H7 (cell line): Measurements from ENCODE around the gene PCID2. TPM values are rescaled to one million over a fixed set of nuclear protein-coding genes. Genes with fewer than 3 reads are reported as not detected.

Experiments
- DNase-seq: peaks from one replicate; pipeline ENCODE4 v3.0.0; 2012
- H3K27me3 ChIP-seq: 2 replicates; pipeline ENCODE4 v1.6.0; 2011; ENCODE audit warnings: mild to moderate bottlenecking, low read length; ENCODE audit not compliant: control insufficient read depth, insufficient read depth
- H3K36me3 ChIP-seq: replicated peaks from 2 replicates; pipeline ENCODE4 v1.5.1; 2011; ENCODE audit warnings: low read length; ENCODE audit not compliant: control insufficient read depth, insufficient read depth
- H3K4me3 ChIP-seq: 2 replicates; pipeline ENCODE4 v1.5.1; 2011; ENCODE audit warnings: low read depth, mild to moderate bottlenecking, control low read depth, low read length, moderate library complexity; ENCODE audit not compliant: insufficient read depth
- total RNA-seq: library from RNA; depleted of rRNA; stranded (reverse); fragments of >200 nt; shearing (Covaris generic); gene quantifications from 2 replicates; pipeline ENCODE4 v1.2.3, GENCODE V29; 2014

The PCID2 gene
- total RNA-seq, 1 experiment from 2014 or later = 82.1 TPM

- DNase-seq = no peak
- Histone ChIP-seq H3K4me3 (no peak overlapping the region), H3K27me3 (peaks cover 15% of the 10 kb centered on the region), H3K36me3 (no peaks in the 10 kb centered on the region)
Measured at GRCh38 chr13:113148407-113148806, 60.1 kb downstream of the PCID2 start.

GRCh38 chr13:113147206-113147605 lies 61.3 kb downstream of the PCID2 start:
- no peaks in the 10 kb centered on the region for H3K36me3 ChIP-seq
- peaks cover 4% of the 10 kb centered on the region for H3K27me3 ChIP-seq
- no peak for DNase-seq
- H3K4me3 ChIP-seq = no peak overlapping the region

GRCh38 chr13:113146750-113147149 lies 61.7 kb downstream of the PCID2 start:
- DNase-seq = peak; percentile 20
- Histone ChIP-seq H3K4me3 (no peak overlapping the region), H3K36me3 (no peaks in the 10 kb centered on the region)

GRCh38 chr13:113145911-113146598 lies 62.4 kb downstream of the PCID2 start:
- peak; percentile 18 for DNase-seq
- H3K36me3 ChIP-seq = no peaks in the 10 kb centered on the region
- H3K4me3 ChIP-seq = no peak overlapping the region
- no peaks in the 10 kb centered on the region for H3K27me3 ChIP-seq

More at GRCh38 chr13:113146750-113147149, 61.7 kb downstream of the PCID2 start:
- peaks cover under 1% of the 10 kb centered on the region; the same call in 1 of the 2 replicates for H3K27me3 ChIP-seq

GRCh38 chr13:113145496-113145895 lies 63.0 kb downstream of the PCID2 start:
- no peaks in the 10 kb centered on the region for H3K27me3 ChIP-seq
- H3K4me3 ChIP-seq = no peak overlapping the region
- DNase-seq = no peak
- no peaks in the 10 kb centered on the region for H3K36me3 ChIP-seq

- H3K36me3 ChIP-seq = no peaks in the 10 kb centered on the region
- no peaks in the 10 kb centered on the region for H3K27me3 ChIP-seq
- DNase-seq = no peak
- H3K4me3 ChIP-seq = no peak overlapping the region
Measured at GRCh38 chr13:113144255-113144629, 64.2 kb downstream of the PCID2 start.

- Histone ChIP-seq H3K36me3 (no peaks in the 10 kb centered on the region), H3K27me3 (no peaks in the 10 kb centered on the region), H3K4me3 (no peak overlapping the region)
- DNase-seq = peak; percentile 62
Measured at GRCh38 chr13:113143466-113144254, 64.8 kb downstream of the PCID2 start.

- Histone ChIP-seq H3K36me3 (no peaks in the 10 kb centered on the region), H3K27me3 (no peaks in the 10 kb centered on the region), H3K4me3 (no peak overlapping the region)
- peak; percentile 31 for DNase-seq
Measured at GRCh38 chr13:113142876-113143275, 65.6 kb downstream of the PCID2 start.

- Histone ChIP-seq H3K36me3 (no peaks in the 10 kb centered on the region), H3K27me3 (no peaks in the 10 kb centered on the region), H3K4me3 (no peak overlapping the region)
- peak; percentile 48 for DNase-seq
Measured at GRCh38 chr13:113141601-113141970, 66.9 kb downstream of the PCID2 start.

GRCh38 chr13:113140677-113141600 lies 67.5 kb downstream of the PCID2 start:
- H3K27me3 ChIP-seq = no peaks in the 10 kb centered on the region
- no peak overlapping the region for H3K4me3 ChIP-seq
- DNase-seq = peak; percentile 48
- no peaks in the 10 kb centered on the region for H3K36me3 ChIP-seq

- Histone ChIP-seq H3K27me3 (no peaks in the 10 kb centered on the region), H3K36me3 (no peaks in the 10 kb centered on the region), H3K4me3 (no peak overlapping the region)
- peak; percentile 25 for DNase-seq
Measured at GRCh38 chr13:113139577-113139976, 68.9 kb downstream of the PCID2 start.

- H3K36me3 ChIP-seq = no peaks in the 10 kb centered on the region
- DNase-seq = peak; percentile 28
- H3K27me3 ChIP-seq = no peaks in the 10 kb centered on the region
- no peak overlapping the region for H3K4me3 ChIP-seq
Measured at GRCh38 chr13:113138792-113139551, 69.5 kb downstream of the PCID2 start.

- H3K4me3 ChIP-seq = no peak overlapping the region
- DNase-seq = peak; percentile 66
Measured at GRCh38 chr13:113137691-113138298, 70.7 kb downstream of the PCID2 start.

More at GRCh38 chr13:113137691-113138298, 70.7 kb downstream of the PCID2 start:
- Histone ChIP-seq H3K27me3 (no peaks in the 10 kb centered on the region), H3K36me3 (no peaks in the 10 kb centered on the region)
